Measurements from ENCODE around the gene SNAPC4. TPM values are rescaled to one million over a fixed set of nuclear protein-coding genes. Genes with fewer than 3 reads are reported as not detected.

SNAPC4 gene
- polyA plus RNA-seq, 1 donor from 2014 or later: 6.8 TPM

DNA sequence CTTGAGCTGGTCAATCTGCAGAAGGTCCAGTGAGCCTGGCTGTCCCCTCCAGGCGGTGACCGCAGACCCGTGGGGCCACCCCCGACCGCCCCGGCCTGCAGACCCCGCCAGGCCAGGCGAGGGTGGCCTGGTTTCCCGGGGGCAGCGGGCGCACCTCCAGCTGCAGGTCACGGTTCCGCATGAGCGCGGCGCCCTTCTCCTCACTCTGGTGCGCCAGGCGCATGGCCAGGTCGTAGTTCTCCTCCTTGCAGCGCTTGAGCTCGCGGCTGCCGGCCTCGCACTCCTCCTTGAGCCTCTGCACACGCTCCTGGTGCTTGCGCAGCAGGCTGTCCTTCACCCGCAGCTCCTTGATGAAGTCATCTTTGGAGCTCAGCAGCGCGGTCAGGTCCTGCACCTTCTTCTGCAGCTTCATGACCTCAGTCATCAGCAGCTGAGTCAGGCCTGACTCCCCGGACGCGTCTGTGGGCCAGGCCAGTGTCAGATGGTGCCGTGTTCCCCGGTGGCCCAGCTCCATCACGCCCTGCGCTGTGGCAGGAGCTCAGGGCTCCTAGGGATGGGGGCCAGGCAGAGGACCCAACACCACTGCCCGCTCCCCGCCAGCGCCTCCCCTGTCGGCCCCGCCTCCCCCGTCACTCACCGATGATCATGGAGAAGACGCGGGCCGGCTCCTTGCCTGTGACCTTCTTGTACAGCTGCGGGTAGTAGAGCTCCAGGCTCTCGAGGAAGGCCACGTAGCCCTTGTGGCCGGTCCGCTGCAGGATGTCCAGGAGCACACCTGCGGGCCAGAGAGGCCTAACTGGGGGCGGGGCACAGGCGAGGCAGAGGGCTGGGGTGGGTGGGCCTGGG is 29.1 kb downstream of the SNAPC4 start:
- H2AFZ ChIP-seq (ENCODE audit: low read depth, low read length): no peak overlapping the region
- no peak overlapping the region for H3K4me2 ChIP-seq (ENCODE audit: low read length)
- no peaks in the 10 kb centered on the region for H3K79me2 ChIP-seq (replicated peaks; ENCODE audit: insufficient read depth, low read length)
- no peak for TF ChIP-seq EZH2 (IDR thresholded peaks at IDR 0.05; ENCODE audit: borderline replicate concordance, insufficient read depth, low read length, poor library complexity, severe bottlenecking)
- TF ChIP-seq MXI1 (conservative IDR thresholded peaks at IDR 0.05; ENCODE audit: poor library complexity, severe bottlenecking): no peak
- TF ChIP-seq RAD21 (conservative IDR thresholded peaks at IDR 0.05): no peak
- no peaks in the 10 kb centered on the region for H3K9me3 ChIP-seq (ENCODE audit: low read length)
- no peaks in the 10 kb centered on the region for H3K27me3 ChIP-seq (ENCODE audit: insufficient read depth, low read depth, low read length)
- no peak overlapping the region for H3K27ac ChIP-seq (ENCODE audit: low read length)
- H4K20me1 ChIP-seq (ENCODE audit: insufficient read depth): no peaks in the 10 kb centered on the region
- no peaks in the 10 kb centered on the region for H3K36me3 ChIP-seq (ENCODE audit: insufficient read depth, low read length)
- H3K9me2 ChIP-seq (ENCODE audit: insufficient read depth, low read length): no peaks in the 10 kb centered on the region
- no peak overlapping the region for H3K9ac ChIP-seq (ENCODE audit: low read length)
- no peak overlapping the region for H3K4me3 ChIP-seq (ENCODE audit: low read length)
- no peaks in the 10 kb centered on the region for H3F3A ChIP-seq (ENCODE audit: insufficient read depth, low read length, poor library complexity, severe bottlenecking)

DNA sequence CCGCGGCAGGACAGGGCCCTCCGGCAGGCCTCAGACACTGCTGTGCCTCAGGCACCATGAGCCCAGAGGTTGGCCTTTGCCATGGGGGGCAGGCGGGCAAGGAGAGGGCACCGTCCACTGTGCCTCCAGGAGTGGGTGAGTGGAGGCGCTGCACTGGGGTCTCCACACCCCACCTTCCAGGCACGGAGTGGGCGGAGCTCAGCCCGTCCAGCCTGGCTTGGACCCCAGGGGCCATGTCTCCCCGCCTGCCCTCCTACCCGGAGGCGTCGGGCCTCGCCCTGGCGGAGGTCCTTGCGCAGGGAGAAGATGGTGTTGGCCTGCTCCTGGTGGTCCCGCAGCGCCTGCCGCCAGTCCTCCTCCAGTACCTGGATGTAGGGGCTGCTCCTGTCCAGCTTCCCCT is 29.9 kb downstream of the SNAPC4 start:
- Histone ChIP-seq H3K27ac (ENCODE audit: low read length) (no peak overlapping the region), H3K27me3 (ENCODE audit: insufficient read depth, low read depth, low read length) (no peaks in the 10 kb centered on the region), H3F3A (ENCODE audit: insufficient read depth, low read length, poor library complexity, severe bottlenecking) (no peaks in the 10 kb centered on the region), H3K4me3 (ENCODE audit: low read length) (no peak overlapping the region), H3K9ac (ENCODE audit: low read length) (no peak overlapping the region), H3K4me2 (ENCODE audit: low read length) (no peak overlapping the region), H3K9me3 (ENCODE audit: low read length) (no peaks in the 10 kb centered on the region), H3K9me2 (ENCODE audit: insufficient read depth, low read length) (no peaks in the 10 kb centered on the region), H2AFZ (ENCODE audit: low read depth, low read length) (no peak overlapping the region), H3K79me2 (replicated peaks; ENCODE audit: insufficient read depth, low read length) (no peaks in the 10 kb centered on the region), H4K20me1 (ENCODE audit: insufficient read depth) (no peaks in the 10 kb centered on the region), H3K36me3 (ENCODE audit: insufficient read depth, low read length) (no peaks in the 10 kb centered on the region)
- TF ChIP-seq POLR2AphosphoS5 (IDR thresholded peaks at IDR 0.05) (no peak), TAF1 (IDR thresholded peaks at IDR 0.05; ENCODE audit: low read depth) (no peak), CTCF (IDR thresholded peaks at IDR 0.05; ENCODE audit: poor library complexity, severe bottlenecking) (no peak), REST (IDR thresholded peaks at IDR 0.05; ENCODE audit: borderline replicate concordance) (no peak), RAD21 (conservative IDR thresholded peaks at IDR 0.05) (no peak), EP300 (conservative IDR thresholded peaks at IDR 0.05; ENCODE audit: poor library complexity, severe bottlenecking) (no peak), SMC3 (conservative IDR thresholded peaks at IDR 0.05; ENCODE audit: poor library complexity) (no peak), MXI1 (conservative IDR thresholded peaks at IDR 0.05; ENCODE audit: poor library complexity, severe bottlenecking) (no peak), EZH2 (IDR thresholded peaks at IDR 0.05; ENCODE audit: borderline replicate concordance, insufficient read depth, low read length, poor library complexity, severe bottlenecking) (no peak)

Data from neural cell (in vitro differentiated cells).